ENCODE measurements around the gene ANTXR1.

ANTXR1 gene

GRCh38 chr2:69212238-69213028 is 199.5 kb downstream of the ANTXR1 start:
- H3K4me2 ChIP-seq (ENCODE audit: low read depth, low read length, poor library complexity, severe bottlenecking) = no peak overlapping the region
- H3K9ac ChIP-seq (ENCODE audit: low read depth, low read length, poor library complexity, severe bottlenecking) = no peak overlapping the region
- H3K27me3 ChIP-seq (ENCODE audit: insufficient read depth, low read length, poor library complexity, severe bottlenecking) = no peaks in the 10 kb centered on the region
- TF ChIP-seq CTCF (conservative IDR thresholded peaks at IDR 0.05; ENCODE audit: low read length) (no peak), EZH2phosphoT487 (IDR thresholded peaks at IDR 0.05; ENCODE audit: borderline replicate concordance) (no peak)
- no peaks in the 10 kb centered on the region for H3F3A ChIP-seq (ENCODE audit: low read depth)
- no peaks in the 10 kb centered on the region for H3K79me2 ChIP-seq (ENCODE audit: insufficient read depth, low read length)
- no peaks in the 10 kb centered on the region for H3K9me3 ChIP-seq (ENCODE audit: insufficient read depth, low read depth, low read length)
- no peaks in the 10 kb centered on the region for H4K20me1 ChIP-seq (ENCODE audit: insufficient read depth, low read length, poor library complexity, severe bottlenecking)
- H3K9me2 ChIP-seq (replicated peaks; ENCODE audit: low read depth, low read length) = no peaks in the 10 kb centered on the region
- no peak overlapping the region for H2AFZ ChIP-seq (ENCODE audit: low read length)
- peaks cover 35% of the 10 kb centered on the region for H3K4me1 ChIP-seq (ENCODE audit: insufficient read depth, low read length, poor library complexity, severe bottlenecking)
- no peaks in the 10 kb centered on the region for H3K36me3 ChIP-seq (ENCODE audit: insufficient read depth, low read length)
- no peak overlapping the region for H3K4me3 ChIP-seq (ENCODE audit: low read length, poor library complexity, severe bottlenecking)

- peaks cover 43% of the 10 kb centered on the region for H3K4me1 ChIP-seq (ENCODE audit: insufficient read depth, low read length, poor library complexity, severe bottlenecking)
- TF ChIP-seq CTCF (conservative IDR thresholded peaks at IDR 0.05; ENCODE audit: low read length) = no peak
- no peak for TF ChIP-seq EZH2phosphoT487 (IDR thresholded peaks at IDR 0.05; ENCODE audit: borderline replicate concordance)
- H3K79me2 ChIP-seq (ENCODE audit: insufficient read depth, low read length) = no peaks in the 10 kb centered on the region
- no peaks in the 10 kb centered on the region for H3K36me3 ChIP-seq (ENCODE audit: insufficient read depth, low read length)
- no peaks in the 10 kb centered on the region for H3K9me3 ChIP-seq (ENCODE audit: insufficient read depth, low read depth, low read length)
- H3F3A ChIP-seq (ENCODE audit: low read depth) = no peaks in the 10 kb centered on the region
- H3K27me3 ChIP-seq (ENCODE audit: insufficient read depth, low read length, poor library complexity, severe bottlenecking) = no peaks in the 10 kb centered on the region
- no peaks in the 10 kb centered on the region for H3K9me2 ChIP-seq (replicated peaks; ENCODE audit: low read depth, low read length)
- no peak overlapping the region for H3K9ac ChIP-seq (ENCODE audit: low read depth, low read length, poor library complexity, severe bottlenecking)
- H4K20me1 ChIP-seq (ENCODE audit: insufficient read depth, low read length, poor library complexity, severe bottlenecking) = no peaks in the 10 kb centered on the region
- no peak overlapping the region for H3K4me2 ChIP-seq (ENCODE audit: low read depth, low read length, poor library complexity, severe bottlenecking)
- H2AFZ ChIP-seq (ENCODE audit: low read length) = no peak overlapping the region
- no peak overlapping the region for H3K4me3 ChIP-seq (ENCODE audit: low read length, poor library complexity, severe bottlenecking)
Measured at GRCh38 chr2:69213201-69213600, 200.2 kb downstream of the ANTXR1 start.

- H3K9ac ChIP-seq (ENCODE audit: low read depth, low read length, poor library complexity, severe bottlenecking) = no peak overlapping the region
- H3K4me2 ChIP-seq (ENCODE audit: low read depth, low read length, poor library complexity, severe bottlenecking) = no peak overlapping the region
- no peaks in the 10 kb centered on the region for H3K9me3 ChIP-seq (ENCODE audit: insufficient read depth, low read depth, low read length)
- no peak overlapping the region for H3K4me3 ChIP-seq (ENCODE audit: low read length, poor library complexity, severe bottlenecking)
- H2AFZ ChIP-seq (ENCODE audit: low read length) = no peak overlapping the region
- H4K20me1 ChIP-seq (ENCODE audit: insufficient read depth, low read length, poor library complexity, severe bottlenecking) = no peaks in the 10 kb centered on the region
- no peak for TF ChIP-seq EZH2phosphoT487 (IDR thresholded peaks at IDR 0.05; ENCODE audit: borderline replicate concordance)
- no peak for TF ChIP-seq CTCF (conservative IDR thresholded peaks at IDR 0.05; ENCODE audit: low read length)
- H3K9me2 ChIP-seq (replicated peaks; ENCODE audit: low read depth, low read length) = no peaks in the 10 kb centered on the region
- H3K79me2 ChIP-seq (ENCODE audit: insufficient read depth, low read length) = no peaks in the 10 kb centered on the region
- H3K36me3 ChIP-seq (ENCODE audit: insufficient read depth, low read length) = no peaks in the 10 kb centered on the region
- peaks cover 46% of the 10 kb centered on the region for H3K4me1 ChIP-seq (ENCODE audit: insufficient read depth, low read length, poor library complexity, severe bottlenecking)
- no peaks in the 10 kb centered on the region for H3F3A ChIP-seq (ENCODE audit: low read depth)
- H3K27me3 ChIP-seq (ENCODE audit: insufficient read depth, low read length, poor library complexity, severe bottlenecking) = no peaks in the 10 kb centered on the region
Measured at GRCh38 chr2:69213782-69214181, 200.8 kb downstream of the ANTXR1 start.
